ENCODE measurements around the gene AP1G1. TPM values are rescaled to one million over a fixed set of nuclear protein-coding genes. Genes with fewer than 3 reads are reported as not detected.

AP1G1 gene
- total RNA-seq, 1 donor from 2014 or later: 121 TPM

DNA sequence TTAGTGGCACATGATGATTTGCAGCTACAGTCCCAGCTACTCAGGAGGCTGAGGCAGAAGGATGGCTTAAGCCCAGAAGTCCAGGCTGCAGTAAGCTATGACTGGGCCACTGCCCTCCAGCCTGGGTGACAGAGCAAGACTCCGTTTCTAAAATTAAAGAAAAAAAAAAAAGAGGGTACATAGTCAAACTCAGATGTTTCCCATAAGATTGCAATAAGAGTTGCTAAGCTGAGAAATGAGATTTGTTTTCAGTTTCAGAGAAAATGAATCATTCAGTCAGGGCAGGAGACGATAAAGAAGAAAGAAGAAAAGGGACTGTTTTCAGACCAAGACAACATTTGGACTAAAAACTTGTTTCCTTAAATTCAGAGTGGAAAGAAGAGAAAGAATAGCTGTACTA, 54.0 kb downstream of the AP1G1 start:
- Histone ChIP-seq H3K4me1 (ENCODE audit: insufficient read depth, low read length) (no peaks in the 10 kb centered on the region), H3K36me3 (ENCODE audit: insufficient read depth, low read length) (peaks cover 46% of the 10 kb centered on the region), H3K4me2 (ENCODE audit: low read length) (no peak overlapping the region), H3K9ac (ENCODE audit: low read length) (no peak overlapping the region), H3K27ac (ENCODE audit: low read depth, low read length) (no peak overlapping the region), H3K4me3 (ENCODE audit: insufficient read depth, low read depth, low read length) (no peak overlapping the region), H4K20me1 (ENCODE audit: insufficient read depth, low read length) (peaks cover 11% of the 10 kb centered on the region), H3K79me2 (ENCODE audit: insufficient read depth, low read length) (no peaks in the 10 kb centered on the region), H3K9me3 (ENCODE audit: insufficient read depth, low read depth, low read length) (no peaks in the 10 kb centered on the region), H2AFZ (ENCODE audit: low read depth, low read length) (no peak overlapping the region), H3K27me3 (ENCODE audit: insufficient read depth, low read length) (no peaks in the 10 kb centered on the region)
- Mint-ChIP-seq H3K9me3 (ENCODE audit: unreplicated experiment) (no peaks in the 10 kb centered on the region), H3K4me3 (ENCODE audit: unreplicated experiment) (no peak overlapping the region), H3K36me3 (ENCODE audit: low read depth, unreplicated experiment) (peaks cover 8% of the 10 kb centered on the region), H3K27me3 (ENCODE audit: low read depth, unreplicated experiment) (no peaks in the 10 kb centered on the region), H3K4me1 (ENCODE audit: low read depth, unreplicated experiment) (no peaks in the 10 kb centered on the region), H3K27ac (ENCODE audit: unreplicated experiment) (no peak overlapping the region)
- TF ChIP-seq, protein P1, sequence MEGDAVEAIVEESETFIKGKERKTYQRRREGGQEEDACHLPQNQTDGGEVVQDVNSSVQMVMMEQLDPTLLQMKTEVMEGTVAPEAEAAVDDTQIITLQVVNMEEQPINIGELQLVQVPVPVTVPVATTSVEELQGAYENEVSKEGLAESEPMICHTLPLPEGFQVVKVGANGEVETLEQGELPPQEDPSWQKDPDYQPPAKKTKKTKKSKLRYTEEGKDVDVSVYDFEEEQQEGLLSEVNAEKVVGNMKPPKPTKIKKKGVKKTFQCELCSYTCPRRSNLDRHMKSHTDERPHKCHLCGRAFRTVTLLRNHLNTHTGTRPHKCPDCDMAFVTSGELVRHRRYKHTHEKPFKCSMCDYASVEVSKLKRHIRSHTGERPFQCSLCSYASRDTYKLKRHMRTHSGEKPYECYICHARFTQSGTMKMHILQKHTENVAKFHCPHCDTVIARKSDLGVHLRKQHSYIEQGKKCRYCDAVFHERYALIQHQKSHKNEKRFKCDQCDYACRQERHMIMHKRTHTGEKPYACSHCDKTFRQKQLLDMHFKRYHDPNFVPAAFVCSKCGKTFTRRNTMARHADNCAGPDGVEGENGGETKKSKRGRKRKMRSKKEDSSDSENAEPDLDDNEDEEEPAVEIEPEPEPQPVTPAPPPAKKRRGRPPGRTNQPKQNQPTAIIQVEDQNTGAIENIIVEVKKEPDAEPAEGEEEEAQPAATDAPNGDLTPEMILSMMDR (IDR thresholded peaks at IDR 0.05; ENCODE audit: insufficient read depth, low read depth, low read length): no peak
- TF ChIP-seq EZH2 (IDR thresholded peaks at IDR 0.05; ENCODE audit: insufficient read depth, low read length): no peak
- no peak for FAIRE-seq
- DNase-seq (ENCODE audit: low read depth): no peak

GRCh38 chr16:71754108-71754507, 54.5 kb downstream of the AP1G1 start:
- H3K4me3 Mint-ChIP-seq (ENCODE audit: unreplicated experiment): no peak overlapping the region

GRCh38 chr16:71748226-71748625, 60.4 kb downstream of the AP1G1 start:
- no peak overlapping the region for H3K4me3 Mint-ChIP-seq (ENCODE audit: unreplicated experiment)
- no peaks in the 10 kb centered on the region for H3K27me3 Mint-ChIP-seq (ENCODE audit: low read depth, unreplicated experiment)
- Histone ChIP-seq H3K27ac (ENCODE audit: low read depth, low read length) (no peak overlapping the region), H4K20me1 (ENCODE audit: insufficient read depth, low read length) (peaks cover 3% of the 10 kb centered on the region), H3K4me1 (ENCODE audit: insufficient read depth, low read length) (no peaks in the 10 kb centered on the region), H3K4me3 (ENCODE audit: insufficient read depth, low read depth, low read length) (no peak overlapping the region), H3K79me2 (ENCODE audit: insufficient read depth, low read length) (no peaks in the 10 kb centered on the region), H3K9me3 (ENCODE audit: insufficient read depth, low read depth, low read length) (no peaks in the 10 kb centered on the region), H3K9ac (ENCODE audit: low read length) (no peak overlapping the region), H3K4me2 (ENCODE audit: low read length) (no peak overlapping the region), H3K27me3 (ENCODE audit: insufficient read depth, low read length) (no peaks in the 10 kb centered on the region), H2AFZ (ENCODE audit: low read depth, low read length) (no peak overlapping the region), H3K36me3 (ENCODE audit: insufficient read depth, low read length) (peaks cover 51% of the 10 kb centered on the region)
- peaks cover 8% of the 10 kb centered on the region for H3K36me3 Mint-ChIP-seq (ENCODE audit: low read depth, unreplicated experiment)
- H3K27ac Mint-ChIP-seq (ENCODE audit: unreplicated experiment): no peak overlapping the region
- no peaks in the 10 kb centered on the region for H3K9me3 Mint-ChIP-seq (ENCODE audit: unreplicated experiment)
- DNase-seq (ENCODE audit: low read depth) (no peak), FAIRE-seq (no peak)
- TF ChIP-seq, protein P1 (IDR thresholded peaks at IDR 0.05; ENCODE audit: insufficient read depth, low read depth, low read length): no peak
- TF ChIP-seq EZH2 (IDR thresholded peaks at IDR 0.05; ENCODE audit: insufficient read depth, low read length): no peak
- H3K4me1 Mint-ChIP-seq (ENCODE audit: low read depth, unreplicated experiment): no peaks in the 10 kb centered on the region

More at GRCh38 chr16:71754108-71754507, 54.5 kb downstream of the AP1G1 start:
- Mint-ChIP-seq H3K4me1 (ENCODE audit: low read depth, unreplicated experiment) (no peaks in the 10 kb centered on the region), H3K36me3 (ENCODE audit: low read depth, unreplicated experiment) (peaks cover 8% of the 10 kb centered on the region), H3K27ac (ENCODE audit: unreplicated experiment) (no peak overlapping the region), H3K27me3 (ENCODE audit: low read depth, unreplicated experiment) (no peaks in the 10 kb centered on the region), H3K9me3 (ENCODE audit: unreplicated experiment) (no peaks in the 10 kb centered on the region)
- peaks cover 50% of the 10 kb centered on the region for H3K36me3 ChIP-seq (ENCODE audit: insufficient read depth, low read length)
- H3K4me1 ChIP-seq (ENCODE audit: insufficient read depth, low read length): no peaks in the 10 kb centered on the region
- no peaks in the 10 kb centered on the region for H3K9me3 ChIP-seq (ENCODE audit: insufficient read depth, low read depth, low read length)
- no peaks in the 10 kb centered on the region for H3K27me3 ChIP-seq (ENCODE audit: insufficient read depth, low read length)
- TF ChIP-seq EZH2 (IDR thresholded peaks at IDR 0.05; ENCODE audit: insufficient read depth, low read length): no peak
- TF ChIP-seq, protein P1 (IDR thresholded peaks at IDR 0.05; ENCODE audit: insufficient read depth, low read depth, low read length): no peak
- no peak overlapping the region for H3K4me2 ChIP-seq (ENCODE audit: low read length)
- H3K27ac ChIP-seq (ENCODE audit: low read depth, low read length): no peak overlapping the region
- DNase-seq (ENCODE audit: low read depth): no peak
- peaks cover 11% of the 10 kb centered on the region for H4K20me1 ChIP-seq (ENCODE audit: insufficient read depth, low read length)
- no peak overlapping the region for H3K9ac ChIP-seq (ENCODE audit: low read length)
- no peak for FAIRE-seq
- H3K79me2 ChIP-seq (ENCODE audit: insufficient read depth, low read length): no peaks in the 10 kb centered on the region
- no peak overlapping the region for H3K4me3 ChIP-seq (ENCODE audit: insufficient read depth, low read depth, low read length)
- H2AFZ ChIP-seq (ENCODE audit: low read depth, low read length): no peak overlapping the region
